Esophagus muscularis mucosa (tissue), 4 donors: ENCODE data around the gene SCN11A. TPM values are rescaled to one million over a fixed set of nuclear protein-coding genes. Genes with fewer than 3 reads are reported as not detected.

ENCODE experiments used
- DNase-seq: peaks from one replicate; pipeline ENCODE4 v3.0.0-alpha.2; 2017; ENCODE audit errors: extremely low spot score
- H3K27ac ChIP-seq, 4 donors: fragments of 200-600 bp; sonication (generic); replicated peaks in 1 of 4; 1 replicate in 3 of 4; 2 replicates in 1 of 4; pipeline ENCODE4 v1.5.1; 2016 to 2019; ENCODE audit warnings: mild to moderate bottlenecking in 1 of 4
- H3K27me3 ChIP-seq, 4 donors: fragments of 200-600 bp; sonication (generic); one replicate each; pipeline versions ENCODE4 v1.5.1 to v1.6.0; 2016 to 2019
- H3K36me3 ChIP-seq, 4 donors: fragments of 200-600 bp; sonication (generic); one replicate each; pipeline ENCODE4 v1.5.1; 2016 to 2019
- H3K4me1 ChIP-seq, 4 donors: fragments of 200-600 bp; sonication (generic); one replicate each; pipeline ENCODE4 v1.5.1; 2016 to 2019
- H3K4me3 ChIP-seq, 4 donors: fragments of 200-600 bp; sonication (generic); 1 replicate in 2 of 4; 2 replicates in 2 of 4; pipeline ENCODE4 v1.5.1; 2016 to 2019; ENCODE audit warnings: mild to moderate bottlenecking in 4 of 4, moderate library complexity in 1 of 4
- H3K9me3 ChIP-seq, 4 donors: fragments of 200-600 bp; sonication (generic); 1 replicate in 3 of 4; 2 replicates in 1 of 4; pipeline ENCODE4 v1.5.1; 2016 to 2019
- CTCF ChIP-seq, 3 experiments: fragments of 200-600 bp in 2 of 3; fragments of 450-650 bp in 1 of 3; sonication (generic) in 2 of 3; IDR thresholded peaks; one replicate each; pipeline ENCODE4 v1.5.1; 2017 to 2019; ENCODE audit warnings: antibody characterized with exemption in 3 of 3, mild to moderate bottlenecking in 2 of 3, moderate library complexity in 1 of 3
- EP300 ChIP-seq: sonication (generic); formaldehyde crosslinking; IDR thresholded peaks from one replicate; pipeline ENCODE4 v1.6.1; 2017; ENCODE audit warnings: antibody characterized with exemption
- POLR2A ChIP-seq: fragments of 450-650 bp; IDR thresholded peaks from one replicate; pipeline ENCODE4 v1.6.1; 2017; ENCODE audit warnings: antibody characterized with exemption, moderate library complexity, mild to moderate bottlenecking, low read depth
- POLR2AphosphoS5 ChIP-seq, 2 donors: sonication (generic); formaldehyde crosslinking; IDR thresholded peaks; one replicate each; pipeline ENCODE4 v1.6.1; 2017; ENCODE audit warnings: antibody characterized with exemption in 2 of 2
- WGBS: methylation state at CpG from one replicate; pipeline ENCODE4 v1.1.5; 2018; 5-methylcytosine and 5-hydroxymethylcytosine counted together
- intact Hi-C: fragments of 100-400 bp; cut with DNase I; formaldehyde crosslinking; loops from one replicate; pipeline ENCODE4 v1.15.1; 2023
- total RNA-seq, 4 donors: library from RNA; depleted of rRNA; stranded (reverse); fragments of >200 nt; gene quantifications; one replicate each; pipeline versions ENCODE4 v1.1.0 to v1.2.1, GENCODE V29; 2016

SCN11A gene
- total RNA-seq, 4 donors from 2014 or later = 0.34 to 0.99 (median 0.56) TPM

- intact Hi-C loops = no loop called here
- H3K9me3 ChIP-seq = no peaks in the 10 kb centered on the region
Measured at GRCh38 chr3:39024497-39024896, 27.2 kb downstream of the SCN11A start.

GRCh38 chr3:39022286-39022630 is 29.5 kb downstream of the SCN11A start:
- intact Hi-C loops = no loop called here
- no peak for DNase-seq
- Histone ChIP-seq H3K4me1 (no peaks in the 10 kb centered on the region), H3K4me3 (no peak overlapping the region), H3K36me3 (no peaks in the 10 kb centered on the region), H3K9me3 (no peaks in the 10 kb centered on the region), H3K27ac (no peak overlapping the region), H3K27me3 (no peaks in the 10 kb centered on the region)
- no peak for TF ChIP-seq CTCF (IDR thresholded peaks at IDR 0.05)
- TF ChIP-seq EP300 = no peak
- no peak for TF ChIP-seq POLR2A
- no peak for TF ChIP-seq POLR2AphosphoS5 (IDR thresholded peaks at IDR 0.05)

More at GRCh38 chr3:39024497-39024896, 27.2 kb downstream of the SCN11A start:
- DNase-seq = no peak
- H3K36me3 ChIP-seq = no peaks in the 10 kb centered on the region
- H3K27ac ChIP-seq = no peak overlapping the region
- no peaks in the 10 kb centered on the region for H3K27me3 ChIP-seq
- no peak overlapping the region for H3K4me3 ChIP-seq
- H3K4me1 ChIP-seq = no peaks in the 10 kb centered on the region
- TF ChIP-seq POLR2A (no peak), POLR2AphosphoS5 (IDR thresholded peaks at IDR 0.05) (no peak), CTCF (IDR thresholded peaks at IDR 0.05) (no peak), EP300 (no peak)

- Histone ChIP-seq H3K9me3 (no peaks in the 10 kb centered on the region), H3K27ac (no peak overlapping the region), H3K4me1 (no peaks in the 10 kb centered on the region), H3K36me3 (no peaks in the 10 kb centered on the region), H3K4me3 (no peak overlapping the region), H3K27me3 (no peaks in the 10 kb centered on the region)
- WGBS = 86% methylated on average over 4 of the region's 4 CpGs
- intact Hi-C loops = no loop called here
- no peak for TF ChIP-seq EP300
- no peak for TF ChIP-seq POLR2AphosphoS5 (IDR thresholded peaks at IDR 0.05)
- no peak for TF ChIP-seq POLR2A
- no peak for TF ChIP-seq CTCF (IDR thresholded peaks at IDR 0.05)
- no peak for DNase-seq
Measured at GRCh38 chr3:39021465-39022285, 30.1 kb downstream of the SCN11A start.

GRCh38 chr3:39021029-39021428 is 30.7 kb downstream of the SCN11A start:
- DNase-seq = no peak
- H3K9me3 ChIP-seq = no peaks in the 10 kb centered on the region
- H3K4me1 ChIP-seq = no peaks in the 10 kb centered on the region
- WGBS = 92% methylated on average over 1 of the region's 1 CpG
- no peaks in the 10 kb centered on the region for H3K36me3 ChIP-seq
- H3K27ac ChIP-seq = no peak overlapping the region
- intact Hi-C loops = no loop called here
- H3K4me3 ChIP-seq = no peak overlapping the region
- TF ChIP-seq CTCF (IDR thresholded peaks at IDR 0.05) = no peak
- TF ChIP-seq POLR2AphosphoS5 (IDR thresholded peaks at IDR 0.05) = no peak
- TF ChIP-seq EP300 = no peak
- TF ChIP-seq POLR2A = no peak
- H3K27me3 ChIP-seq = no peaks in the 10 kb centered on the region

- no peak for DNase-seq
- TF ChIP-seq POLR2A (no peak), EP300 (no peak), CTCF (IDR thresholded peaks at IDR 0.05) (no peak), POLR2AphosphoS5 (IDR thresholded peaks at IDR 0.05) (no peak)
- no peaks in the 10 kb centered on the region for H3K9me3 ChIP-seq
- H3K4me3 ChIP-seq = no peak overlapping the region
- no peaks in the 10 kb centered on the region for H3K36me3 ChIP-seq
- H3K4me1 ChIP-seq = no peaks in the 10 kb centered on the region
- intact Hi-C loops = no loop called here
- WGBS = 92% methylated on average over 2 of the region's 2 CpGs
- H3K27me3 ChIP-seq = no peaks in the 10 kb centered on the region
- H3K27ac ChIP-seq = no peak overlapping the region
Measured at GRCh38 chr3:39019299-39019698, 32.4 kb downstream of the SCN11A start.
